HG02943 (cell line): ENCODE results near the gene BNIP2.
"Not testable (repeated sequence)": the region's sequence is repeated elsewhere in the genome, so short reads cannot be mapped to it uniquely, and the experiment has no call there.

Experiments
- ATAC-seq: cut with Tn5 transposase; IDR thresholded peaks from one replicate; pipeline ENCODE4 v1.9.1; 2021; ENCODE audit warnings: mild to moderate bottlenecking, low read depth, moderate library complexity; ENCODE audit not compliant: unreplicated experiment

BNIP2 gene

DNA sequence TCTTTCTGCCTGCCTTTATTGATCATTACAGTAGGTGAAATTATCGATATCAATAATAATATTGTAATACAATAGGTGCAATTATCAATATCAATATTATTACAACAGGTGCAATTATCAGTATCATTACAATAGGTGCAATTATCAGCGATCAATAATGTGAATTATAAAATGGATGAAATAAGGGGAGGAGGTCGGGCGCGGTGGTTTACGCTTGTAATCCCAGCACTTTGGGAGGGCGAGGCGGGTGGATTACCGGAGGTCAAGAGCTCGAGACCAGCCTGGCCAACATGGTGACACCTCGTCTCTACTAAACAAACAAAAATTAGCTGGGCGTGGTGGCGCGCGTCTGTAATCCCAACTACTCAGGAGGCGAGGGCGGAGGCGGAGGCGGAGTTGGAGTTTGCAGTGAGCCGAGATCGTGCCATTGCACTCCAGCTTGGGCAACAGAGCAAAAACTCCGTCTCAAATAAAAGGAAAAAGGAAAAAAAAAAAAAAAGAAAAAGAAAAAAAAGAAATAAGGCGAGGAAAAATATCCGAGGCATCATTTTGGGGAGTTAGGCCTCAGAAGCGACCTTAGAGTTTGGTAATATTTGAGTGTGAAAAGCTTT is 611 bp upstream of the BNIP2 start:
- ATAC-seq = no peak

DNA sequence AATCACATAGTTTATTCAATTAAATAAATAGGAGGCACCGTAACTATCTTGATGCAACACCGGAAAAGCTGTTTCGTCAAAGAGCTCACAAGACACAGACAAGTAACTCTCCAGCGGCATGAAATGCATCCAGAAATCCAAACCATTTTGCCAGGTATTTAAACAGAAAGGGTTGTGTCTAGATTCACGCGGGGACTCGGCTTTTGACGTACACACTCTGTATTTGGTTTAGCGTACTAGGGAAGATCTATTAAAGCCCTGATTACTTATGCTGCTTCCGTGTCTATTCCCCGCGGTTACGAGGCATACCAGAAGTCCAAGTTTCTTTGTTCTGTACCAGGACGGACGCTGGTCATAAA is 718 bp downstream of the BNIP2 start:
- ATAC-seq = no peak

DNA sequence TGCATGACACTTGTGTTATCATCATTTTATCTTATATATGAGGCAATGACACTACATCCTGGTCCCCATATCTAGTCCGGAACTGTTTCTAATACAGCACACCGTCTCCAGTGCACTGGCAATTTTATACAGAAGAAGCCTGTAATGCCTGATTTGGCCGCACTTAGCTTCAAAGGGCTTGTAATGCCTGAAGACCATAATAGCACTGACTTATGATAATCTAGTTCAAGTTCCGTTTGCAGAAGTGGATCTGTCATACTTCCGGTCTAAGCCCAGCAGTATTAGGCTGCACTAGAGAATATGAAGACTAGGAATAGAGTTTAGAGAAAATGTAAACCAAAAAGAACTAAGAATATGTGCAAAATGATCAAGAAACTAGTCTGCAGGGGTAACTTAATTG is 1.3 kb downstream of the BNIP2 start:
- ATAC-seq = no peak

DNA sequence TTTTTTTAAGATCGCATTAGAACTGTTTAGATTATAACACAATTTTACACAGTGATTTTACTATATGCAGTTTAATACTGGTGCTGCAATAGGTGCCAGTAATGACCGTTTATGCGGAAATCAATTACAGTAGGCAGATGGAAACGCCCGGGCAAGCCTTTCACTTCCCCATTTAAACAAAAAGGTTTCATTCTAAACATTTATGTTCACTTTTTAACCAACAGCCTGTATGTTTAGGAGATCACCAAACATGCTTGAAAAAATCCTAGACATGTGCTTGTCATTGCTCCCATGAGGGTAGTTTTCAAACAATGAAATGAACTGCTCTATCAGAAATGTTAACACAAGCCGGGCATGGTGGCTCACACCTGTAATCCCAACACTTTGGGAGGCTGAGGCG is 2.7 kb downstream of the BNIP2 start:
- no peak for ATAC-seq

DNA sequence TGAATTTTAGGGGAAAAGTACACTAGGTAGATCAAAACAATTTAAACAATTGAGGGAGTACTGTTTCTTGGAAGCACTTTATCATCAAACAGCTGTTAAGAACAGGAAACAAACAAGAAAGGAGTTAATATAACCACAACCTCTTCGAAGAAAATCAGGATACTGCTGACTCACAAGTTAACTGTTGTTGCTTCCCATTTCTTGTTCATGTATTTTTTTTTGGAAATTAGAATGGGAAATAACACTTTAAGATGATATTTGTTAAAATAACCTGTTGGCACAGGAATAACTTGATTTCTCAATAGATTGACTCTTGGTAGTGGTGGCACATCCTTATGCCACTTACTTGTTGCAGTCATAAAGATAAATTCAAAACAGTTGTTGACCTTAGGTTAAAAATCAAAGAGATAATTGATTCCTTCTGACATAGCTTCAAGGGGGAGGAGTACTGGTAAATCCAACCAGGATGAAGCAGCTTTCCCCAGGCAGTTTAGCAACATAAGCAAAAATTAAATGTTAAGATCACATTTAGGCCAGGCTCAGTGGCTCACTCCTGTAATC is 3.3 kb downstream of the BNIP2 start:
- ATAC-seq = no peak

DNA sequence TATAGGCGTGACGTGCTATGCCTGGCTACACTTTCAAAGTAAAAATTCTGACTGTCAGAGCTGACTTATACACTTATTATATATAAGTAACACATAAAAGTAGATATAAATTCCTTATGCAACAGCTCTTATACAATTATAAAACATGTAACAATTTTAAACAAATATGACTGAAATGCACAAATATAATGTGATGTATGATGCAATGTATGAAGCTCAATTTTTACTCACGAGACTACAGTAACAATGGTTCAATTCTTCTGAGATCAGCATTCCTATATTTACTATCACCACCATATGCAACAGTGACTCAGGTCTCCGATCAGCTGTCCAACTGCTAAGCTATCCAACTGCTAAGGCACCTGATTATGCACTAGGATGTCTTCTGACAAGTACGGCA is 8.2 kb downstream of the BNIP2 start:
- ATAC-seq = no peak

DNA sequence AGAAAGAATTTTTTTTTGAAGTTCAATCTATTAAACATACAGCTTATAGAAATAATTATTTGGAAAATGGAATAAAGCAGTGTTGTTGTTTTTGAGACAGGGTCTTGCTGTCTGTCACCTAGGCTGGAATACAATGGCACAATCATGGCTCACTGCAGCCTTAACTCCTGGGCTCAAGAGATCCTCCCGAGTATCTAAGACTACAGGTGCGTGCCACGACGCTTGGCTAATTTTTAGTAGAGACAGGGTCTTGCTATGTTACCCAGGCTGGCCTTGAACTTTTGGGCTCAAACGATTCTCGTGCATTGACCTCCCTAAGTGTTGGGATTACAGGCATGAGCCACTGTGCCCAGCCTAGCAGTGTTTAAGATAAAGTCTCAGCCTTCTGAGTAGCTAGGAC is 8.8 kb downstream of the BNIP2 start:
- no peak for ATAC-seq

DNA sequence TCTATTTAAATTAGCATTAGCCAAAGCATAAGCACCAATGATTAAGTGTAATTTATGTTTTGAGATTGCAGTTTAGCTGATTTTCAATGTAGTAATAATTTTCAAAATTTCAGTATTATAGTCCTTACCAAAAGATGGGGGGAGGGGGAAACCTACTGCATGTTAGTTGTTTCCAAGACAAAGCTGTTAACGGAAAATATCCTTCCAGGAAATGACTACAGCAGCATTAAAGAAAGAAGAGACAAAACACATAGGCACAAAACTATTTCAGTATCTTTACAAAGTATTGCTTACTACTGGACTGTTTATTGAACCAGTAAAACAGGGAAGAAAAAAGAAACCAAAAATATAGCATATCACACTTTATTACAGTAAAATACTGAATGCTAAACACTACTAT is 10.5 kb downstream of the BNIP2 start:
- ATAC-seq = no peak

DNA sequence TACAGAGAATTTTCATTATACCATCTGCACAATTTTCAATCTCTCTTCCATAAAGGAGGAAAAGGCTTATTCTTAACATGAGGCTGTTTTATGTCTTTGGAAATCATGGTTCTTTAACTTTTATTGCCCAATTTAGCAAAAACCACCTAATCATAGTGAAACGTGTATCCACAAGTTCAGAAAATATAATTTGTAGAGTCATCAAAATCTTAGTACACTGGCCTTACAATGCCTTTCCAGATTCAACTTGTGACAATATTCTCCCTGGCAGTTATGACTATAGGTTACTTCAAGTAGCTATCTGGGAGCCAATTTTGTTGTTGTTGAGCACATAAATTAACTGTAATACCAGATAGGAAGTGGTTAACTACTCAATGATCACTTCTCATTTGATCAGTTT is 10.9 kb downstream of the BNIP2 start:
- no peak for ATAC-seq

DNA sequence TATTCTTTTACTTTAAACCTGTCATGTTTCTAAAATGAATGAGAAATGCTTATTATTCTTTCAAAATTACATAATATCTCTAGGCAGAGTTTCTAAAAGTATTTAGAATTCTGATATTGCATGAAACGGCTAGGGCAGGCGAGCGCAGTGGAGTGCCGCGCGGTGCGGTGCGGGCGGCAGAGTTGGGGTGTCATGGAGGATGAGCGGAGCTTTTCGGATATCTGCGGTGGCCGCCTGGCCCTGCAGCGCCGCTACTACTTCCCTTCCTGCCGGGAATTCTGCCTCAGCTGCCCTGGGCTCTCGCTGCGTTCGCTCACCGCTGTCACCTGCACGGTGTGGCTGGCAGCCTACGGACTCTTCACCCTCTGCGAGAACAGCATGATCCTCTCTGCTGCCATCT is 12.6 kb downstream of the BNIP2 start:
- ATAC-seq = no peak

DNA sequence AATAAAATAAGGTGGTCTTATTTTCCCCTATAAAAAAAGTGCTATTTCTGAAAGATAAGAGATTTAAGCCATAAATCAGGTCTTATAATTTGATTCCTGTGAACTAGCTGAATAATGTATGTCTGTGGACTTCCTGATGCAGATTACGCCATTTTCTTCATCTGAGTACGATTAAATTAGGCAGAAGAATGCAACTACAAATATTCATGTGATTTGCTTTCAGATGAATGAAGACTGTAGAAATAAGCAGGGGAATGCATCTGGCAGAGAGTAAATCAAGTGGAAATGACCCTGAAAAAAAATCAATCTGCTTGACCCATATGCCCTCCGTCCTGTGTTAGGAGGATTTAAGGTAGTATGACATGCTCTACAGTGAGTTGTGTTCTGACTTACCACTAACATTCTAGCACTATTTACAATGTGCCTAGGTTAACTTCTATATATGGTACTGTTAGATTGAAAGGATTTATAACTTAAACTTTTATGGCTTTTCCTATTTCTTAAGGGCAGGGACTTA is 14.7 kb downstream of the BNIP2 start:
- ATAC-seq = no peak

DNA sequence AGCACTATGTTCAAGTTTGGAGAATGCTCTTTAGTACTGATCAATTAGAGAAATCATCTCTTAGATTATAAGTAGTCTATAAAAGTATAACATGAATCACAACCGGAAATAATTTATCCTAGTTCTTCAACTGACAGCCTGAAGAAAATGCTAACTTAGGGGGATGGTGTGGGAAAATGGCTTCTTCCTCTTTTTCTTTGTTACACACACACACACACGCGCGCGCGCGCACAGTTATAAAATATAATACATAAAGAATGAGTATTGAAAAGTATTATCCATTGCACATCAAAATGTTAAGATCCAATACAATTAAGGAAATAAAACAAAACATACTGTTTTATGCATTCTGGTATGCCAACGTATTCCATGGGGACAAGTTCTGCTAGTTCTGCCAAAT is 20.6 kb downstream of the BNIP2 start:
- ATAC-seq = no peak

DNA sequence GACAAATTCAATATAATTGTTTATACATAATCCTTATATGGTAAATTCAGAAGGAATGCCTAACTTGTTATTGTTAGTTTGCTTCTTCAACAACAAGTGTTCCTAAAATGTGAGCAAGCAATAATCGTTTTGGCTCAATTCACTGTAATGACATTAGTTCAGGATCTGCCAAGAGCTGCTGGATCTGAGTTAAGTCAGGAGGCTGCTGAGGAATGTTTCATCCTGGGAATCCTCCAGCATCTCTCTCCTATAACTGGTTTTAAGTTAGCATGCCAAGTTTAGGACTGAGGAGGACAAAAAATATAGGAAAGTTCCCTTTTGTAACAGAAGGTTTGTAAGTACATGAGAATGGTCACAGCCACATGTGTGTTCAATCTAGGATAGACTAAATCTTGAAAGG is 26.9 kb downstream of the BNIP2 start:
- no peak for ATAC-seq

DNA sequence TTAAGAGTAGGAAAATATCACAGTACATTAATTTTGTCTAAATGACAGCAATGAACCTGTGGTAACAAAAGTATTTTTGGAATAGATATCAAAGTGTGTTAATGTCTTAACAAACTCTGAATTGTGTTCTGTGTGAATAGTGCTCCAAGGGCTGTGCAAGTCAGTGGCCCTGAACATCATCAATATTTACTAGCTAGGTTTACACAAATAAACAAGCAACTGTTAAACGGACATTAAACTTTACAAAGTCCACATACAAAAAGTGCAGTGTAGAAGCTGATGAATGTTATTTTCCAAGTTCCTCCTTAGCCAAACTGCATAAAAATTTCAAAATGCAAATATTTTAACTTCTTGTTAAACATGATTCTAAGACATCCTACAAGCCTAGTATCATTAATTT is 29.8 kb downstream of the BNIP2 start:
- ATAC-seq = no peak

DNA sequence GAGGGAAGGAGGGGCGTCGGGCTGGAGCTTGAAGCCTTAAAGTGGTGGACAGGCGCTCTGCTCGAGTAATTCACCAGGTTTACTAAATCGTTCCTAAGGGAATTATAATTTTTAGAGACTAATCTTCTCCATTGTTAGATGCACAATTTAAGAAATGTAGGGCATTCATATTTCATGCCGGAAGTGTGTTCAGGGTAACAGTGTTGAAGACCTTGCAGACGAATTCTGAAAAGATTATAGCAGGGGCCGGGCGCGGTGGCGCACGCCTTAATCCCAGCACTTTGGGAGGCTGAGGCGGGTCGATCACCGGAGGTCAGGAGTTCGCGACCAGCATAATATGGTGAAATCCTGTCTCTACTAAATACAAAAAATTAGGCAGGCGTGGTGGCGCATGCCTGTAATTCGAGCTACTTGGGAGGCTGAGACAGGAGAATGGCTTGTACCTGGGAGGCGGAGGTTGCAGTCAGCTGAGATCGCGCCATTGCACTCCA is 31.4 kb downstream of the BNIP2 start:
- ATAC-seq = peak; percentile 18

DNA sequence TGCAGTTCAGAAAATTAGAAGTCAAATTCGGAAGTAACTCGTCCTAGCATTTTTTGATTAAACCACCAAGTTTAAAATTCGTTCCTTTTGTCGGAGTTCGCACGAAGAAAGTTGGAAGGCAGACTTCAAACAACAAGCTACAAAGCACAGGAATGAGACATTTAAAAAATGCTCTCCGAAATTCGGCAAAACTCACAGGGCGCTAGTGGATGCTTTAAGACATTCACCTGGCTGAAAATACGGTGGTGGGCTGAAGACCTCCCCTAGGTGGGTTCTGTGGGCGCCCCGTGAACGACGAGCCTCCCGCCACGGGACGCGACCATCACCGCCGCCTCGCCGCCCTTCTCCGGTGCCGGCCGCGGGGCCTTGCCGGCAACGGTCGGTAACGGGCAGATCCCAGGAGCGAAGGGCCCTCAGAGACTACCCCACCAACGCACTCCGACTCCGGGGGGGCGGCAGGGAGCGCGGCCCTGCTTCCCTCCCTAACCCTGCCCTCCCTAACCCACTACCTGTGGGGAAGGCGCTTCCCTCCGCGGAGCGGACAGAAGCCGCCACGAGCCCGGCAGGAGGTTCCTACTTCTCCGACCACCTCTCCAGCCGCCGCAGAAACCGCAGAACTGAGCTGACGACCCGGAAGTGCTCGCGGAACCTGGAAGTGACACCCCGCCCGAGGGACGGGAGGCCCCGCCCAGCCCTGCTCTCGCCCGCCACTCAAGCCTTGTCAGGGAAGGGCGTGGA is 32.1 kb downstream of the BNIP2 start, which contains the start of gene GTF2A2:
TSS of gene GTF2A2 (minus strand) at position 619 of the 738 bp plus-strand sequence. CDS start 5,238 bp downstream, outside the sequence.
- peak; percentile 98 for ATAC-seq

DNA sequence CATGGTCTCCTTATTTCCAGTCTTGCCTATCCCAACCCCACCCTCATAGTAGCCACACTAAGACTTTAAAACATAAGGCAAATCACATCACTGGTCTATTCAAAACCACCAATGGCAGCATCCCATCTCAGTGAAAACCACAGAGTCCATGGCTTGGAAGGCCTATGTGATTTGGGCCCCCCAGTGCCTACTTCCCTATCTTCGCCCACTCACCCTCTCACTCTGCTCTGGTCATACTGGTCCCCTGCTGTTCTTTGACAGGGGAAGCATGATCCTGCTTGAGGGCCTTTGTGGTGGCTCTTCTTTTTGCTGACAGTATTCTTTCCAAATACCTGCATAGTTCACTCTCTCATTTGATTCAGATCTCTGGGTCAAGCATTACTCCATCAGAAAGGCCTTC is 35.1 kb downstream of the BNIP2 start:
- no peak for ATAC-seq

DNA sequence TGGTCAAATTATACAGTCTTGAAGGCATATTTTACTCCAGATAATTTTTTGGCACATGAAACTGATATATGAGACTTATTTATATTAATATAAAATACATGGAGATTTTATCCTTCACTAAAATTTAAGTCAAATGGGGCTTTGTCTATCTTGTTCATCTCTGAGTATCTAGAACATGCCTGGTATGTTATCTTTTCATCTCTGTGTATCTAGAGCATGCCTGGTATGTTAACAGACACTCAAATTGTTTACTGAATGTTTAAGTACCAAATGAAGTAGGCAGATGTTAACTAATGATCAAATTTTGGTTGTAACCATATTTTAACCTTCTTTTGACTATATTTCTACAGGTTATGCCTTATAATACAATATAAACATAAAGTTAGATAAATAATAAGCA is 39.5 kb downstream of the BNIP2 start:
- ATAC-seq = no peak

DNA sequence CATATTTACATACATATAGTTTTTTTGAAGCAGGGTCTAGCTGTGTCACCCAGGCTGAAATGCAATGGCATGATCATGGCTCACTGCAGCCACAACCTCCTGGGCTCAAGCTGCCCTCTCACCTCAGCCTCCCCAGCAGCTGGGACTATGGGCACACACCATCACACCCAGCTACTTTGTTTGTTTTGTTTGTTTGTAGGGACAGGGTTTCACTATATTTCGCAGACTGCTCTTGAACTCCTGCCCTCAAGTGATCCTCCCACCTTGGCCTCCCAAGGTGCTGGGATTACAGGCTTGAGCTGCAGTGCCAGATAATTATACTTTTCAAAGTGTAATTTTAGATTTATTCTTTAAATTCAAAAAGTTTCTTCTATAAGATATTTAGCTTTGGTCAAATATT is 42.0 kb downstream of the BNIP2 start:
- no peak for ATAC-seq

DNA sequence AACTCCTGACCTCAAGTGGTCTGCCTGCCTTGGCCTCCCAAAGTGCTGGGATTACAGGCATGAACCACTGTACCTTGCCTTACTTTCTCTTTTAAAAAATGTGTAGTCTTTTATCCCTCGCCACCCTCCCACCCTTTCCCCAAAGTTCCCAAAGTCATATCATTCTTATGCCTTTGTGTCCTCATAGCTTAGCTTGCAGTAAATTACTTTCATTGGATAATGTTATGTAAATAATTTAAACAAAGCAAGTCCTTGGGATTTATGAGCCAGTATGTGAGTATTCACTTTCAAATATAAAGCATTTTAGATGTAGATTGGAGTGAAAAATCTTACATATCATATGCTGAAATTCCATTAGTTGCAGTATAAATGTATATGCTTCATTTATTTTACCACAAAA is 42.8 kb downstream of the BNIP2 start:
- no peak for ATAC-seq

DNA sequence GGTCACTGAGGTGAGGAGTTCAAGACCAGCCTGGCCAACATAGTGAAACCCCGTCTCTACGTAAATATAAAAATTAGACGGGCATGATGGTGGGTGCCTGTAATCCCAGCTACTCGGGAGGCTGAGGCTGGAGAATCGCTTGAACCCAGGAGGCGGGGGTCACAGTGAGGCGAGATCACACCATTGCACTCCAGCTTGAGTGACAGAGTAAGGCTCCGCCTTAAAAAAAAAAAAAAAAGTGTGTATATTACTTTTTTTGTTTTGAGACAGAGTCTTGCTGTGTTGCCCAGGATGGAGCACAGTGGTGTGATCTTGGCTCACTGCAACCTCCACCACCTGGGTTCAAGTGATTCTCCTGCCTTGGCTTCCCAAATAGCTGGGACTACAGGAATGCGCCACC is 43.3 kb downstream of the BNIP2 start:
- not testable (repeated sequence) for ATAC-seq

DNA sequence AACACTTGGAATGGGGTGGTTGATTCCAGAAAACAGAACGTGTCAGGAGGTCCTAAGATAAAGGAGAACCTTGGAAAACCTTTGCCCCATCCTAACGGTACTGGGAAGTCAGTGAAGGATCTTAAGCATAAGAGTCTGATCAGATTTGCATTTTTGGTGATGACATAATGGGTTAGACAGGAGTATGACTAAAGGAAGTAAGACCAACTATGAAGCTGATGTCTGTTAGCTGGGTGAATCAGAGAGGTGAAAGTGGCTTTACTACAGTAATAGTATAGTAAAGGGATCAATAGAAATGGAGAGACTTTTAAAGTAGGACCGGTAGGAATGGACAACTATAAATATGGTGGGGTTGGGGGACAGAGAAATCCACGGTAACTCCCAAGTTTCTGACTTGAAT is 44.4 kb downstream of the BNIP2 start:
- ATAC-seq = no peak
